ENCODE results near the gene PLEK2. TPM values are rescaled to one million over a fixed set of nuclear protein-coding genes. Genes with fewer than 3 reads are reported as not detected.
"Not testable (repeated sequence)": the region's sequence is repeated elsewhere in the genome, so short reads cannot be mapped to it uniquely, and the experiment has no call there.

PLEK2 gene
- not detected in 2 replicates for total RNA-seq
- polyA plus RNA-seq (2012): 0.06 TPM

DNA sequence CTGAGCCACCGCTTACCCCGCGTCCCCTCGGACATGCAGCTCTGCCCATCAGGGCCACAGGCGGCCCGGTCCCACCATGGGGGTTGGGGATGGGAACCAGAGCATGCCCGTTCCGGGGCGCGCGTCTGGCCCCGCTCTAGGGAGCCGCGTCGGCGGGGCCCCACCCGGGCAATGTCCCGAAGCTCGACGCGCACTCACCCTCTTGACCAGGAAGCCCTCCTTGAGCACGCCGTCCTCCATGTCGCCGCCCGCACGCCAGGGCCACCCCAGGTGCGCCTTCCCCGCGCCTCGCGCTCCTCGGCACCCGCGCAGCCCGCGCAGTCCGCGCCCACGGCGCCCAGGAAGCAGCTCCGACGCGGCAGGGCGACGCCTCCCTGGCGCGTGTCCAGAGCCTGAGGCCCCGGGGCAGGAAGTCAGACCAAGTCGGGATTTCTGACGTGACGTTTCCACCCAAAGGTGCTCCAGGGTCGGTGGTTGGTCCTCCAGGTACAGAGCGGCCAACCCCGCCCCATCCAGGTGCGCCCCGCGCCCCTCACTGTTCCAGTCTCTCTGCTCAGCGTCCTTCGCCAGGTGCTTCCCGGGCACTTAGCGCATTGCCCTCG is at the start of gene PLEK2:
TSS of gene PLEK2 (minus strand) at position 346 of the 602 bp plus-strand sequence. CDS start at position 240, 106 bp downstream.
- DNase-seq (ENCODE audit: low read depth): no peak

DNA sequence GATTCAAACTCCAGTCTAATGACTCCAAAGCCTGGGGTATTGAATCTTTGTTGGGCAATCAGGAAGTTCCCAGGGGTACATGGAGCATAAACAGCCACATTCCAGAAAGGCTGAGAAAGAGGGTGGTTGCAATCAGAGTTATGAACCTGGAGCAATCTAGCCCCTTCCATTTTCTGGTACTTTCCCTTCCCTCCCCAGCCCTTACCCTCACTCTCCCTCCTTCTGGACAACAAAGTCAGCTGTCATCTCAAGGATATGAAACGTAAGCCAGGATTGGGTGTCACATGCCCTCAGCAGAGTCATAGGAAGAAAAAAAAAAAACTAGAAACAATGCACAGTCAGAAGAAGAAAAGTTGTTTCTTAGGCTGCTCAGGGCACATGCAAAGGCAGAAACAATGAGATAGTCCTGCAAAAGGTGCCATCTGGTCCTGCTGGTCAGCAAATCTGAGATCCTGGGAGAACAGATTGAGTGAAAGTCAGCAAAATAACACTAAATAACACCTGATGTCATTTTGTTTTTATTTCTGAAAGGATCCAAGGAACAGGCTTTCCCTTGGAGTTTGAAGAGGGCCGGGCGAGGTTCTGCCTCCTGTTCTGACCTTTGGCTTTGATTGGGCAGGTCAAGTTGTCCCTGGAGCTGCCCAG is 49.5 kb upstream of the PLEK2 start:
- DNase-seq (ENCODE audit: low read depth): peak; percentile 63

- no peak for DNase-seq (ENCODE audit: low read depth)
Observed at GRCh38 chr14:67459336-67459735, 47.4 kb upstream of the PLEK2 start.

DNA sequence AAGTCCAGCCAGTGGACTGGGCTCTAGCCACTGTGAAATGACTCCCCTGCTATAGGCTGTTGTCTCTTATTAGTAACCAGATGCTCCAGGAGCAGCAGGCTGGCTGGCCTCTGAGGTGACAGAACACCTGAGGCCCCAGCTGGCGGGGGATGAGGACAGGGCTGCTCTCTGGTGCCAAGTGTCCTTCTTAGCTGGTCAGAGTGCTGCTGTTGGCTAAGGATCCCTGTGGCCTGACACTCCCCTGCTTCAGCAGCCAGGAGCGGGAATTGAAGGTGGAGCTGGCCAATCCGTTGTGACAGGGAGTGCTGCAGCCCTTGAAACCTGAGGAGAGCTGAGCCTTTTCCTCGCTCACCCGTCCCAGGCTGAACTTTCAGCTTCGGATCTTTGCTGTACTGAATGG is 45.8 kb upstream of the PLEK2 start:
- no peak for DNase-seq (ENCODE audit: low read depth)

DNA sequence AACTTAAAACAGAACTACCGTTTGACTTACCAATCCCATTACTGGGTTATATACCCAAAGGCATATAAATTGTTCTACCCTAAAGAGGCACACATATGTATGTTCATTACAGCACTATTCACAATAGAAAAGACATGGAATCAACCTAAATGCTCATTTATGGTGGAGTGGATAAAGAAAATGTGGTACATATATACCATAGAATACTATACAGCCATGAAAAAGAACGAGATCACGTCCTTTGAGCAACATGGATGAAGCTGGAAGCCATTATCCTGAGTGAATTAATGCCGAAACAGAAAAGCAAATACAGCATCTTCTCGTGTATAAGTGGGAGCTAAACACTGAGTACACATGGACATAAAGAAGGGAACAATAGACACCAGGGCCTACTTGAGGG is 44.8 kb upstream of the PLEK2 start:
- DNase-seq (ENCODE audit: low read depth): no peak

GRCh38 chr14:67453575-67454300 is 41.8 kb upstream of the PLEK2 start:
- DNase-seq (ENCODE audit: low read depth): no peak

GRCh38 chr14:67451667-67452066 is 39.7 kb upstream of the PLEK2 start:
- DNase-seq (ENCODE audit: low read depth): not testable (repeated sequence)

- DNase-seq (ENCODE audit: low read depth): no peak
Observed at GRCh38 chr14:67449096-67449495, 37.1 kb upstream of the PLEK2 start.

- no peak for DNase-seq (ENCODE audit: low read depth)
Observed at GRCh38 chr14:67447033-67447381, 35.0 kb upstream of the PLEK2 start.

DNA sequence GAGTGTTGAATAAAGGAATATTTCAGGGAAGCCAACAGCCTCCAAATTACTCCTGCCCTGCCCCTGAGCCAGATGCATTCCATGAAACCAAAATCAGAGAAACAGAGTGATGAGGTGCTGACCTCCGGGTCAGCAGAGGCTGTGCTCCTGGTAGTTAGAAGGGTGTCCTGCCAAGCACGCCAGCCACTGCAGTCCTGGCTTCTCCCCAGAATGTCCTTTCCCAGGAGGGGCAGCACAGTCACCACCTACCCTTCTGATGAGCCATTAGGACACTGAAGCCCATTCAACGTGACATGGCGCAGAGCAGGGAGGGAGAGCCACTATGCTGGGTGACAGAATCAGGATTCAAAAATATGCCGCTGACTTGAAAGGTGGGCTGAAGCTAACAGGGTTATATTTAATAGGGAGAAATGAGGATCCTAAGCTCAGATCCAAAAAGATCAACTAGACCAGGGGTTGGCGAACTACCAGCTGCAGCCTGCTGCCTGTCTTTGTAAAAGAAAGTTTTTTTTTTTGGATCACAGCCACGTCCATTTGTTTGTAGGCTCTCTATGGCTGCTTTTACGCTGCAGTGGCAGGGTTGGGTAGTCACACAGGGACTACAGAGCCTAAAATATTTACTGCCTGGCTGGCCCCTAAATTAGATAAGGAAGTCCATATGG is 34.5 kb upstream of the PLEK2 start:
- peak; percentile 19 for DNase-seq (ENCODE audit: low read depth)

- no peak for DNase-seq (ENCODE audit: low read depth)
Observed at GRCh38 chr14:67444395-67444794, 32.4 kb upstream of the PLEK2 start.

GRCh38 chr14:67442139-67442906 is 30.4 kb upstream of the PLEK2 start:
- DNase-seq (ENCODE audit: low read depth): no peak

DNA sequence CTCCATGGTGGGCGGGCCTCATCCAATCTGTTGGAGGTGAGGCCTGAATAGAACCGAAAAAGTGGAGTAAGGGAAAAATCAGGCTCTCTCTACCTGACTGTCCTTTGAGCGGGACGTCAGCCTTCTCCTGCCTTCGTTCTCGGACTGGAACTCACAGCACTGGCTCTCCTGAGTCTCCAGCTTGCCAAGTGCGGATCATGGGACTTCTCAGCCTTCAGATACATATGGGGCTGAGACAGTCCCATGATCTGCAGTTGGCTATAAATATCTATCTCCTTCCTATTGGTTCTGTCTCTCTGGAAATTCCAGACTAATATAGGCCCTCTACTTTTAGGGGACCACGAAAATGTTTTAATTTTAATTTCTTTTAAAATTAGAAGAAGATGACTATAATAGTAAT is 29.7 kb upstream of the PLEK2 start:
- no peak for DNase-seq (ENCODE audit: low read depth)

DNA sequence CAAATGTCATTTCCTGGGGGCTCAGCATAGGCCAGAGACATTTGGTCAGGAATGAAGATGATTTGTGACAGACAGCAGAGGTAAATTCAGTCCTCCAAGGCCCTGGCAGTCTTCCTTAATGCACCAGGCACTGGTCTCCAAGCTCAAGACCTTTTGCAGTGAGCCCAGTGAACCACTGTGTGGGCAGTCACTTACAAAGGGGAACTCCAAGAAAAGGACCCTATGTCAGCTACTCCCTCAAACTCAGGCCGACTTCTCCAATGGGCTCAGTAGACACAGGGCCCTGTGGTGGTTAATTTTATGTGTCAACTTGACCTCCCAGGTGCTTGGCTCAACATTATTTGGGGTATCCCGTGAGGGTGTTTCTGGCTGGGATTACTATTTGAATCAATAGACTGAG is 29.3 kb upstream of the PLEK2 start:
- no peak for DNase-seq (ENCODE audit: low read depth)

GRCh38 chr14:67440513-67440912 is 28.5 kb upstream of the PLEK2 start:
- no peak for DNase-seq (ENCODE audit: low read depth)

DNA sequence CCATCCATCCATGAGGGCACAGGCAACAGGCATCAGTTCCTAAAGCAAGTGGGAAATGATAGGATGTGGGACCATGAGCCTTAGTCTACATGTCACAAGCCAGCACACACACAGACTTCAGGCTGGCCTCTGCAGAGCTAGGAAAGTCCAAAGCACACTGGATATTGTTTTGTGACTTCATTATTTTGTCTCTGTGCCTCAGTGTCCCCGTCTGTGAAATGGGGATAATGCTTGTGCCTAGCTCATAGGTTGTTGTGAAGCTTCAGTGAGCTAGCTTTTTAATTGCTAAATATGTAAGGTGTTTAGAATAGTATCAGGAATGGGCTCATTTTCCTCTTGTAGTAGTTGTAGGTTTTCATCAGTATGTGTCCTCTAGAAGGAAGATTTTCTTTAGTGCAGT is 27.0 kb upstream of the PLEK2 start:
- DNase-seq (ENCODE audit: low read depth): no peak

GRCh38 chr14:67436006-67436866 is 24.3 kb upstream of the PLEK2 start:
- DNase-seq (ENCODE audit: low read depth): no peak

DNA sequence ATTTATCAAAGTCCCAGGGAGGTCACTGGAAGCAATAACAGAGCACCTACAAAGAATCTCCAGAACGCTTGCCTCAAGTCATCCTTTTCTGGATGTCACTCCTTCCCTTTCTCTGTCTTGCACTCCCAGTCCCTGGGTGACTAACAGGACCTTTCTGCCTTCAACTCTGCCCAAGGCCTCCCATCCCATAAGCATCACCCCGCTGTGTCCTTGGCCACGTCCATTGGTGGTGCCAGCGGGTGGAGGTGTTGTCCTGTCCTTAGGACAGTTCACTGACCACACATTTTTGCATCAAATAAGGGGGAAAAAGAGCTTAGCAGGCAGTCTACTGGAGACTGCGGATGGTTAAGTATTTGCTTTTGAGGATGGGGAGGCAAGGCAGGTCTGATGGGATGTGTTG is 23.6 kb upstream of the PLEK2 start:
- DNase-seq (ENCODE audit: low read depth): no peak

- peak; percentile 13 for DNase-seq (ENCODE audit: low read depth)
Observed at GRCh38 chr14:67432050-67432564, 20.1 kb upstream of the PLEK2 start.

Data from myocyte (in vitro differentiated cells).